Measurements from ENCODE around the gene COLEC11.
"Not testable (repeated sequence)": the region's sequence is repeated elsewhere in the genome, so short reads cannot be mapped to it uniquely, and the experiment has no call there.

- TF ChIP-seq CTCF (conservative IDR thresholded peaks at IDR 0.05; ENCODE audit: low read depth in 2 of 2); EZH2 (IDR thresholded peaks at IDR 0.05; ENCODE audit: low read depth, unreplicated experiment): not testable (repeated sequence)
Measured at GRCh38 chr2:3614743-3615142, 19.8 kb downstream of the COLEC11 start.

Data from GM23338 (cell line).